DMS114 treated with DMSO at 0.1 percent for 48 hours (cell line): ENCODE measurements around the gene VAV2.

Experiments used
- DNase-seq: peaks from one replicate; lab custom pipeline; 2025; ENCODE audit not compliant: unreplicated experiment; lab: John Stamatoyannopoulos, UW

The VAV2 gene

DNA sequence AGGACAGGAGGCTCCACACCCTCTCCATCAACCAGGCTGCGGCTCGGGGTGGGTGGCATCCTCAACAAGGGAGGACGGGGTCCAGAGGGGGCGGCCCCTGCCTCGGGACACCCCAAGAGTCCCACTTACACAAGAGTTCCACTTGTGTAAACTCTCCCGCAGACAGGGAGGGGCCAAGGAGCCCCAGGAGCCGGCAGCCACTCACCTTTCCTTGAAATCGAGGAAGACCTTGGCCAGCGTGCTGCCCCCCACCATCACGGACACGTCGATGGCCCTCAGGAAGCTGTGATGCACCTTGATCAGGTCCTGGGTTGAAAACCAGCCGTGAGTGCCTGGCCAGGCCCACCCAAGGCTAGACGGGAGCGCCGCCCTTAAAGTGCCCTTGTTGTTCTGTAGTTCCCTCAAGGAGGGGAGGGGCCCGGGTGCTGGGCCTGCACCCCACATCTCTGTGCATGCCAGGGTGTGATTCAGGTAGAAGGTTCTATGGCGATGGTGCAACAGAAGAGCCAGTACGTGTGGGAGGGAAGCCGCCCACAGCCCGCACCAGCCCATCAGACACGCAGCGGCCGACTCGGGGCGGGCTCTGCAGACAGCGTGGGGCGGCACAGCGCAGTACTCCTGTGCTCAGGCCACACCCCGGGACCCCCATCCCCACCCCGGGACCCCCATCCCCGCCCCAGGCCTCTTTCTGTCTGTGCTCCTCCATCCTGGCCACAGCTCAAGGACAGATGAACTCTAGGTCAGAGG is 186.1 kb downstream of the VAV2 start:
- no peak for DNase-seq

DNA sequence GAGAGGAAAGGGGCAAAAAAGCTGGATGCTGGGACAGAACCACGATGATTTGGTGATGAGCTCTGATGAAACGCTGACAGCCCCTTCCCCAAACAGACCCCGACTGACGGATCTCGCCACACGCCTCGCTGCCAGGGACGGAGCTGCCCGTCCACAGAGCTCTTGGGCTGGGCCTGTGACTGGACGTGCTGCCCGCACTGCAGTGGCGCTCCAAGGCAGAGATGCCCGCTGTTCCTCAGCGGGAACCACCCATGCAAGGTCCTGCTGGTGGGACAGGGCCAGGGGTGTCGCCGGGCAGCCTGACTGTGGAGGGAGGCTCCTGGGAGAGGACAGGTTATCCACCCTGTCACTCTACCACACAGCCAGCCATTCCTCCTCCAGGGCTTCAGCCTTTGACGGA is 187.9 kb downstream of the VAV2 start:
- DNase-seq: no peak

DNA sequence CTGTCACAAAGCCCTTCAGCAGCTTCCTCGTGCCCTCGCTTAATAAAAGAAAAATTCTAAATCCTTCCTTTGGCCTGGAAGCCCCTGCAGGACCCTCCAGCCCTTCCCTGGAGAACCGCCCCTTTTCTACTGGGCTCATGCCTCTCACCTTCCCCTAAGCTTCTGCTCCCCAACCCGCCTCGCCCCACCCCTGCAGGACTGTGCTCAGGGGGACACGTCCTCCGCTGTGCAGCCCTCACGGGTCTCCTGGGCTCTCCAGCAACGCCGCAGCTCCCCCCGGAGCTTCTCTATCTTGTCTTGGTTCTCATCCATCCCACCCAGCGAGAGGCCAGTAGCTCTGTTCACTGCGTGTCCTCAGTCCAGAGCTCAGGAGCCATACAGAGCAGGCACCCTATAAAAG is 188.4 kb downstream of the VAV2 start:
- DNase-seq: no peak

- no peak for DNase-seq
Measured at GRCh38 chr9:133803028-133803585, 189.0 kb downstream of the VAV2 start.

GRCh38 chr9:133801739-133802138 is 190.4 kb downstream of the VAV2 start:
- DNase-seq: no peak

DNA sequence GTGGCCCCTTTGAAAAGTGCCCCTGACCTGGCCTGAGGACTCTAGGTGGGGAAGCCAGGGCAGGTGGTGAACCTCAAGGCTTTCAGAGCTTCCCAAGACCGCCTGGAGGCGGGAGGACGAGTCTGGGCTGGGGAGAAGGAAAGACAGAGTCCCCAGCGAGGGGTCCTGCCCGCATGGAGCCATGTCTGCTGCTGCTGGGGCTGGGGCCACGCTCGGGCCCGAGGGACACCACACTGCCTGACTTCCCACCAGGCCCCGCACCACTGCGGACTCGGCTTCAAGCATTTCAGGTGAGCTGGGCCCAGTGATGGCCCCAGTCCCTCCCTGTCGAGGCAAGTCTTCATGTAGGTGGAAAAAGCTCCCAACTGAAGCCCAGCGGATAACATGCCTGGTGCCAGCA is 191.9 kb downstream of the VAV2 start:
- no peak for DNase-seq

DNA sequence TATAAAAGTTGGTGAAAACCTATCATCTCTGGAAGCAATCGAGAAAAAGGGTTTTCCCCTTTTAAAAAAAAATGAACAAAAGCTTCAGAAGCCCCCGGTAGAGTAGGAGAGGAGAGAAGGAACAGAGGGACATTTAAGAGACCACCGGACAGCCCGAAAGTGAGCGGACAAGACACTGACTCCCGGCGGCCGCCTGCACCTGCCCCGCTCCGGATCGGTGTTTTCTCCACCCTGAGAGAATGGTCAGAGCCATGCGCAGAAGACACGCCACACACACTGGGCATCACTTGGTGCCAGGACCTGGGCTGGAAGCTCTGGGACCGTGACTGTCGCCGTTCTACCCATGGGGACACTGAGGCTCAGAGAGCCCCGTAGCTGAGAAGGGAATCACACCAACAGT is 192.4 kb downstream of the VAV2 start:
- DNase-seq: no peak

GRCh38 chr9:133799106-133799505 is 193.0 kb downstream of the VAV2 start:
- DNase-seq: no peak

GRCh38 chr9:133798160-133798559 is 194.0 kb downstream of the VAV2 start:
- no peak for DNase-seq

GRCh38 chr9:133797406-133798105 is 194.6 kb downstream of the VAV2 start:
- no peak for DNase-seq

DNA sequence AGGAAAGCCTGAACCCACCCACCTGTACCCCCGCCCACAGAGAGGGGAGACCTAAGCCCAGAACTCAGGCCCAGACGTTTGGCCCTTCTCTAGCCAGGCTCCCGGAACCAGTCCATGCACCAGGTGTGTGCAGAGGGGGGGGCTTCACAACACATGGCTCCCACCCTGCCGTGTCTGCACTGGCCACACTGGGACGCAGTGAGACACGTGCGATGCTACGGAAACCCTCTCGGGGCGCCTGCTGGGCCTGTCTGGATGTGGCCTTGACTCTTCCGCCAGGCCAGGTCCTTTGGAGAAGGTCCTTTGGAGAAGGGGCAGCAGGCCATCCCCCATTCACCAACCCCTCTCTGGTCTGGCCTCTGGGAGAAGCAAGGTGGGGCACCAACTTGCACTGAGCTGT is 195.6 kb downstream of the VAV2 start:
- no peak for DNase-seq

DNA sequence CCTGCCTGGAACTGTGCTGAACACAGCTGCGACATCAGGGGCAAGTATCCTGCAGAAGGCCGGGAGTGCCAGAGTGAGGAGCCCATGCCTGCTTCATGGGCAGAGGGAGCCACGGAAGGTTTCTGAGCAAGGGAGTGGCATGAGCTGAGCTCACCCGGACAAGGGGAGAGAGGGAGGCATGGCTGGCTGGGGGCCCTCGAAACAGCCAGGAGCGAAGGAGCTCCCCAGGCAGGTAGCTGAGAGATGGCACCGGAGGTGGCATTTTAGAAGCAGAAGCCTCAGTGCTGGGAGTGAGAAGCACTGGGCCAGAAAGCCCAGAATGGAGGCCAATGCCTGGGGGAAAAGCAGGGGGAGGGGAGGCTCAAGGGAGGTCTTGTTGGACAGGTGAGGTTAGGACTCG is 197.1 kb downstream of the VAV2 start:
- DNase-seq: no peak

DNA sequence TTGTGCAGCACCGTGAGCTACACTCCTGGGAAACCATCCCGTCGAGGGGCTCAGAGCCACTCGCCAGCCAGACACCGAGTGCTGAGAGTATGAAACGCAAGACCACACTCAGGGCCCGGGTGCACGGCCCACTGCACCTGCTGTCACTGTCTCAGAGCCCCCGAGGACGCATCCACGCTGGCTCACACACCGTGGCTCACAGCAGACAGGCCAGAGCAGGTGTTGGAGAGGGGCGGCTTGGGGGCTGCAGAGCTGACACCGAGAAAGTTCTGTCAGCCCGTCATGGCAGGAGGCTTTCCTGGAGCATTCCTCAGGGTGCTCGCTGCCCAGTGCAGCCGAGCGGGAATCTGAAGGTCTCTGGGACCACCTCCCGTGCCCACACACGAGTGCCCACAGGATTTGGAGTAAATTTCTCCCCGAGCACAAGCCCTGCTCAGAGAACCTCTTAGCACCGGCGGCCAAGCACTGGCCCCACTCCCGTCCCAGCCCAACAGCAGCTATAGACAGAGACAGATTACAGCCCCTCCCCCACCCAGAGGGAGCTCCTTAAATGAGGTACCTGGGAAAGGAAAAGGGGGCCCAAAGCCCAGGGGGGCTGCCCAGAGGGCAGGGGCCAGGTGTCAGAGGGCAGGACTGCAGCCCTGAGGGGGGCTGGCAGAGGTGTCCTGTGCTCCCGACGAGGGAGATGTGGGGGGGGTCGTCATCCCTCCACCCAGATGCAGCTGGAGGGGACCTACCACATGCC is 197.9 kb downstream of the VAV2 start:
- no peak for DNase-seq

- DNase-seq: no peak
Measured at GRCh38 chr9:133793471-133793870, 198.7 kb downstream of the VAV2 start.

DNA sequence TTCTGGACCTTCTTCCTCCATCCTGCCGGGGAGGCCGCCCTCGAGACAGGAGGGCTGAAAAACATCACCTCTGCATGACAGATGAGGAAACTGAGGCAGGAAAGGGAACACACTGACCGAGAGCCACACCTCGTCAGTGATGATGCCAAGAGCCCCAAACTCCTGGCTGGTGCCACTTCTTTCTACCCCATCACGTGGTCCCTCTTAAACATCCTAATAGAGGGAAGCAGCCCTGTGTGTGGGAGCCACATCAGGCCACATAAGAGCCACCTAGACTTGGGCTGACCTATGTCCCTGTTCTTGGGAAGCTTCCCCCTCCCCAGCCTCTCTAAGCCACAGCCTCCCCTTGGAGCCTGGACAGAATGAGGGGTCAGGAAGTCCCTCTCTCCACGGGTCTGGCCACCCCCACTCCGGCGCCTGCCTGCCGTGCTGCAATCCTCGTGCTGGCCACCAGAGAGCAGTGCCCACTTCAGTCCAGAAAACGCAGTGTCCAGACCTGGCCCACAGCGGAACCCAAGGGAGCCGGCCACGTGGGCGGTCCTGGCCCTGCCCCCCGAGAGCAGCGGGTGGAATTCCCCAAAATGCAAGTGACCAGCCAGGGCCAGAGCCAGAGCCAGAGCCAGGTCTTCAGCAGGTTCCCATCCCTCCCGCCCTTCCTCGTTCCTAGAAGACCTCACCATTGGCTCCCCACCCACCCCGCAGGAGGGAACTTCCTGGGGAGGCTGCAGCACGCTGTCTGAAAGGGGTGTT is 199.2 kb downstream of the VAV2 start:
- peak; percentile 27 for DNase-seq

DNA sequence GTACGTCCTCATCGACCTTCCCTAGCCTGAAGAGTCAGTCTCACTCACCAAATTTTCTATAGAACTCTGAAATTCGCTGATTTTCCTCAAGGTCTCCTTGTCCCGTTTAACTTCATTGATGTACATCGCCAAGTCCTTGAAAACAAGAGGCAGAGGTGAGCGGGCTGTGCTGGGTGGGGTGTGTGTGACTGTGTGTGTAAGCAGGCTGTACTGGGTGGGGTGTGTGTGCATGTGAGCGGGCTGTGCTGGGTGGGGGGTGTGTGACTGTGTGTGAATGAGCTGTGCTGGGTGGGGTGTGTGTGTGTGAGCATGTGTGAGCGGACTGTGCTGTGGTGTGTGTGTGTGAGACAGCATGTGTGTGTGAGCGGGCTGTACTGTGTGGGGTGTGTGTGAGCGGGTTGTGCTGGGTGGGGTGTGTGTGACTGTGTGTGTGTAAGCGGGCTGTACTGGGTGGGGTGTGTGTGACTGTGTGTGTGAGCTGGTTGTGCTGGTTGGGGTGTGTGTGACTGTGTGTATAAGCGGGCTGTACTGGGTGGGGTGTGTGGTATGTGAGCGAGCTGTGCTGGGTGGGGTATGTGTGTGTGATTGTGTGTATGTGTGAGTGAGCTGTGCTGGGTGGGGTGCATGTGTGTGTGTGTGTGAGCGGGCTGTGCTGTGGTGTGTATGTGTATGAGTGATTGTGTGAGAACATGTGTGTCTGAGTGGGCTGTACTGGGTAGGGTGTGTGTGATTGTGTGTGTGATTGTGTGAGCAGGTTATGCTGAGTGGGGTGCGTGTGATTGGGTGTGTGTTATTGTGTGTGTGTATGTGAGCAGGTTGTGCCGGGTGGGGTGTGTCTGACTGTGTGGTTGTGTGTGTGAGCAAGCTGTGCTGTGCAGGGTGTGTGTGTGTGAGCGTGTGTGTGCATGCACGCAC is 200.1 kb downstream of the VAV2 start:
- no peak for DNase-seq

GRCh38 chr9:133791069-133791468 is 201.1 kb downstream of the VAV2 start:
- DNase-seq: no peak

DNA sequence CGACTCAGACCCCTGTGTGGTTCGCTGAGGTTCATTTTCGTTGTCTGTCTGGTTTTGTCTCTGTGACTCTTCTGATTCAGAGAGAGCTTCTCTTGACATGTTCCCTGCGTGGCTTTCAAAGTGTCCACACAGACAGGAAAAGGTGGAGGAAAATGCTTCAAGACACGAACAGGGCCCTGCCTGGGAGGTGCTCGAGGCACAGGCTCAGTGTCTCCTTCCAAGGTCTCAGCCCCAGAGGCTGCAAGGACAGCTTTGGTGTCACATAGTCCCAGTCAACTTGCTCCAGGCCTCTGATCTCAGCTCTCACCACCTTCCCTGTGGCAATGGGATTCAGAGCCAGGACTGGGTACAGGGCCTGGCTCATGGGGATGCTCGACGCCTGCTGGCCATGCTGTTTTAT is 202.3 kb downstream of the VAV2 start:
- no peak for DNase-seq

- DNase-seq: no peak
Measured at GRCh38 chr9:133788819-133789717, 203.1 kb downstream of the VAV2 start.
